Muscle of leg (tissue), 11 donors: Measurements from ENCODE around the gene MOCS3. TPM values are rescaled to one million over a fixed set of nuclear protein-coding genes. Genes with fewer than 3 reads are reported as not detected.

ENCODE experiments used
- DNase-seq: peaks from one replicate; pipeline ENCODE4 v3.0.0; 2013
- H3K27ac ChIP-seq: one replicate; pipeline ENCODE4 v1.5.1; 2013; ENCODE audit warnings: mild to moderate bottlenecking, low read length, control low read depth
- H3K27me3 ChIP-seq: one replicate; pipeline ENCODE4 v1.6.1; 2013; ENCODE audit warnings: low read length; ENCODE audit not compliant: control insufficient read depth, insufficient read depth
- H3K36me3 ChIP-seq: one replicate; pipeline ENCODE4 v1.6.1; 2013; ENCODE audit warnings: low read length; ENCODE audit not compliant: control insufficient read depth, insufficient read depth
- H3K4me1 ChIP-seq: one replicate; pipeline ENCODE4 v1.6.1; 2013; ENCODE audit warnings: low read length; ENCODE audit not compliant: control insufficient read depth, insufficient read depth
- H3K4me3 ChIP-seq: one replicate; pipeline ENCODE4 v1.5.1; 2013; ENCODE audit warnings: low read length, control low read depth
- H3K9me3 ChIP-seq: replicated peaks from 2 replicates; pipeline ENCODE4 v1.6.1; 2013; ENCODE audit warnings: low read depth, low read length; ENCODE audit not compliant: control insufficient read depth
- WGBS: methylation state at CpG from one replicate; pipeline ENCODE4 v1.1.5; 2013; ENCODE audit warnings: missing lambda C conversion rate; ENCODE audit not compliant: insufficient coverage; 5-methylcytosine and 5-hydroxymethylcytosine counted together
- polyA plus RNA-seq, 8 donors: library from polyadenylated mRNA; unstranded; fragments of 120-200 nt; gene quantifications; one replicate each; pipeline versions ENCODE4 v1.2.1 to v1.2.3, GENCODE V29; 2013; ENCODE audit warnings: inconsistent platforms in 1 of 8, low replicate concordance in 1 of 8; ENCODE audit not compliant: insufficient read length in 8 of 8, insufficient read depth in 1 of 8
- total RNA-seq: library from RNA; stranded (reverse); fragments of 120-200 nt; gene quantifications from one replicate; pipeline ENCODE4 v1.2.4, GENCODE V29; 2013

Gene MOCS3
- total and polyA plus RNA-seq, 9 donors = 2.9 to 4.0 (median 3.4) TPM

- WGBS = no CpG with 5 or more reads among the region's 5 CpGs
- DNase-seq = no peak
- no peaks in the 10 kb centered on the region for H3K36me3 ChIP-seq
- no peaks in the 10 kb centered on the region for H3K4me1 ChIP-seq
- H3K27ac ChIP-seq = no peak overlapping the region
- H3K27me3 ChIP-seq = peaks cover 18% of the 10 kb centered on the region
- no peaks in the 10 kb centered on the region for H3K9me3 ChIP-seq
- no peak overlapping the region for H3K4me3 ChIP-seq
These were observed 36.9 kb downstream of the MOCS3 start for GRCh38 chr20:50995506-50995905.

GRCh38 chr20:50996901-50997865 is 38.6 kb downstream of the MOCS3 start:
- Histone ChIP-seq H3K27ac (no peak overlapping the region), H3K36me3 (no peaks in the 10 kb centered on the region), H3K4me3 (no peak overlapping the region), H3K27me3 (peaks cover 23% of the 10 kb centered on the region), H3K4me1 (no peaks in the 10 kb centered on the region), H3K9me3 (no peaks in the 10 kb centered on the region)
- DNase-seq = no peak
- 62% methylated on average over 3 of the region's 10 CpGs for WGBS

GRCh38 chr20:50999355-50999754 is 40.7 kb downstream of the MOCS3 start:
- Histone ChIP-seq H3K4me3 (no peak overlapping the region), H3K27me3 (peaks cover 25% of the 10 kb centered on the region), H3K27ac (no peak overlapping the region), H3K36me3 (no peaks in the 10 kb centered on the region), H3K9me3 (no peaks in the 10 kb centered on the region), H3K4me1 (no peaks in the 10 kb centered on the region)
- WGBS = 78% methylated on average over 4 of the region's 4 CpGs
- DNase-seq = no peak

GRCh38 chr20:51001430-51002265 is 43.0 kb downstream of the MOCS3 start:
- peaks cover 24% of the 10 kb centered on the region for H3K27me3 ChIP-seq
- WGBS = 46% methylated on average over 16 of the region's 20 CpGs

GRCh38 chr20:51002633-51003032 is 44.0 kb downstream of the MOCS3 start:
- peaks cover 16% of the 10 kb centered on the region for H3K27me3 ChIP-seq
- no peaks in the 10 kb centered on the region for H3K4me1 ChIP-seq
- H3K27ac ChIP-seq = no peak overlapping the region
- H3K4me3 ChIP-seq = no peak overlapping the region
- DNase-seq = no peak
- H3K9me3 ChIP-seq = no peaks in the 10 kb centered on the region
- 84% methylated on average over 4 of the region's 7 CpGs for WGBS
- H3K36me3 ChIP-seq = no peaks in the 10 kb centered on the region

More at GRCh38 chr20:51001430-51002265, 43.0 kb downstream of the MOCS3 start:
- no peak overlapping the region for H3K27ac ChIP-seq
- no peak overlapping the region for H3K4me3 ChIP-seq
- no peak for DNase-seq
- no peaks in the 10 kb centered on the region for H3K36me3 ChIP-seq
- H3K9me3 ChIP-seq = no peaks in the 10 kb centered on the region
- no peaks in the 10 kb centered on the region for H3K4me1 ChIP-seq

GRCh38 chr20:51003753-51004152 is 45.1 kb downstream of the MOCS3 start:
- Histone ChIP-seq H3K9me3 (no peaks in the 10 kb centered on the region), H3K36me3 (no peaks in the 10 kb centered on the region), H3K27ac (no peak overlapping the region), H3K4me1 (no peaks in the 10 kb centered on the region), H3K4me3 (no peak overlapping the region), H3K27me3 (peaks cover 16% of the 10 kb centered on the region)
- 79% methylated on average over 21 of the region's 21 CpGs for WGBS
- no peak for DNase-seq

GRCh38 chr20:51004305-51004727 is 45.7 kb downstream of the MOCS3 start:
- Histone ChIP-seq H3K4me3 (no peak overlapping the region), H3K9me3 (no peaks in the 10 kb centered on the region), H3K4me1 (no peaks in the 10 kb centered on the region), H3K36me3 (no peaks in the 10 kb centered on the region), H3K27me3 (peaks cover 16% of the 10 kb centered on the region), H3K27ac (no peak overlapping the region)
- WGBS = 91% methylated on average over 39 of the region's 44 CpGs
- DNase-seq = no peak

- H3K36me3 ChIP-seq = no peaks in the 10 kb centered on the region
- no peaks in the 10 kb centered on the region for H3K4me1 ChIP-seq
- H3K4me3 ChIP-seq = no peak overlapping the region
- peaks cover 16% of the 10 kb centered on the region for H3K27me3 ChIP-seq
- WGBS = 87% methylated on average over 6 of the region's 9 CpGs
- no peak overlapping the region for H3K27ac ChIP-seq
- no peak for DNase-seq
- H3K9me3 ChIP-seq = no peaks in the 10 kb centered on the region
These were observed 46.2 kb downstream of the MOCS3 start for GRCh38 chr20:51004781-51005180.

GRCh38 chr20:51005214-51005613 is 46.6 kb downstream of the MOCS3 start:
- Histone ChIP-seq H3K9me3 (no peaks in the 10 kb centered on the region), H3K36me3 (no peaks in the 10 kb centered on the region), H3K4me1 (no peaks in the 10 kb centered on the region), H3K4me3 (no peak overlapping the region), H3K27me3 (peaks cover 13% of the 10 kb centered on the region), H3K27ac (no peak overlapping the region)
- DNase-seq = no peak
- WGBS = 97% methylated on average over 4 of the region's 7 CpGs

GRCh38 chr20:51008718-51009117 is 50.1 kb downstream of the MOCS3 start:
- Histone ChIP-seq H3K4me3 (no peak overlapping the region), H3K9me3 (no peaks in the 10 kb centered on the region), H3K27ac (no peak overlapping the region), H3K27me3 (no peaks in the 10 kb centered on the region), H3K4me1 (no peaks in the 10 kb centered on the region), H3K36me3 (no peaks in the 10 kb centered on the region)
- WGBS = 82% methylated on average over 4 of the region's 5 CpGs
- no peak for DNase-seq
